ENCODE data around the gene SARDH. TPM values are rescaled to one million over a fixed set of nuclear protein-coding genes. Genes with fewer than 3 reads are reported as not detected.

SARDH gene
- total and polyA plus RNA-seq, 2 of the 13 experiments (the other 11 are each of a cell fraction or from before 2014, with no cell fraction given): 11.6 to 34.9 TPM

DNA sequence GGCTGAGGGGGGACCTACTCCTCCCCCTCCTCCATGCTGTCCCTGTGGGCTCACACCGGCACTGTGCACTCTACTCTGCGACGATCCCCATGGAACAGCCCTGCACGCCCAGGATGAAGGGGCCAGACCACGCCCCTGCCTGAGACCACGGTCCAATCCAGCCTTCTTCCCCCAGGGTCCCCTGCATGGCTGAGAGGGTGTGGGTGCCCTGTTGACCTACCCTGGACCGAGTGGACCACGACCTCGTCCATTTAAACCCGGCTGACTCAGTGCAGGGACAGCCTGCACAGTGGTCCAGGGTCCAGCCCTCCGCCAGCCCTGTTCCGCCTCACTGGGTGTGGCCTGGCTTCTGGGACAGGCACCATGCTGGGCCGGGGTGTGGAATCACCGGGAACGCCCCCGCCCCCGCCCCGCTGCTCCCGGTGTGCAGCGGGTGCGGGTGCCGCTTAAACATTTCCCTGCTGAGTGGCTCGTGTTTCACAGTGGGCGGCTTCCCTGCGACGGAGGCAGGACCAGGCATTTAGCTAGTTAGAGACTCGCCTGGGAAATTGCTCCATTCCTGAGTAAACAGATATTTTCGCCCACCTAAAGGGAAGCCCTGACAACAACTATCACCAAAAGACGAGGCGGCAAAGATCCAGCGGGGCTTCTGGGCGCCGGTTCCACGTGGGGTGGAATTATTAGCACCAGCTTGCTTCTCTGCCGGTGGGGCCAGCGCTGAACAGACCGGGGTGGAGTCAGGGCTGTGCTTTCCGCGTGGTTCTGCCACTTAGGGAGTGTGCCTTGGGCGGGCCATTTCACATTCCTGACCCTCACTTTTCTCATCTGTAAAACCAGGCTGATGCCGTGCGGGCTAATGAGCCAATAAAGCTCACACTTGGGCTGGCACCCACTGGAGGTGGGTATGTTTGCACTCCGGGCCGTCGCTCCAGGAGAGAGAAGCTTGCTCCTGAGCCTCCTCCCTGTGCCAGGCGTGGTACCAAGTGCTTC is 79.4 kb downstream of the SARDH start (continued):
- TF ChIP-seq, protein P1, sequence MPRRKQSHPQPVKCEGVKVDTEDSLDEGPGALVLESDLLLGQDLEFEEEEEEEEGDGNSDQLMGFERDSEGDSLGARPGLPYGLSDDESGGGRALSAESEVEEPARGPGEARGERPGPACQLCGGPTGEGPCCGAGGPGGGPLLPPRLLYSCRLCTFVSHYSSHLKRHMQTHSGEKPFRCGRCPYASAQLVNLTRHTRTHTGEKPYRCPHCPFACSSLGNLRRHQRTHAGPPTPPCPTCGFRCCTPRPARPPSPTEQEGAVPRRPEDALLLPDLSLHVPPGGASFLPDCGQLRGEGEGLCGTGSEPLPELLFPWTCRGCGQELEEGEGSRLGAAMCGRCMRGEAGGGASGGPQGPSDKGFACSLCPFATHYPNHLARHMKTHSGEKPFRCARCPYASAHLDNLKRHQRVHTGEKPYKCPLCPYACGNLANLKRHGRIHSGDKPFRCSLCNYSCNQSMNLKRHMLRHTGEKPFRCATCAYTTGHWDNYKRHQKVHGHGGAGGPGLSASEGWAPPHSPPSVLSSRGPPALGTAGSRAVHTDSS (CRISPR knock-in tag; conservative IDR thresholded peaks at IDR 0.05): no peak
- TF ChIP-seq TBP (CRISPR knock-in tag; IDR thresholded peaks at IDR 0.05) (no peak), SP5 (CRISPR knock-in tag; IDR thresholded peaks at IDR 0.05; ENCODE audit: borderline replicate concordance, low read depth) (peak; percentile 65), ZBTB7A (CRISPR knock-in tag; IDR thresholded peaks at IDR 0.05) (peak; percentile 81), REL (CRISPR knock-in tag; conservative IDR thresholded peaks at IDR 0.05) (no peak), HNRNPH1 (optimal IDR thresholded peaks at IDR 0.05; ENCODE audit: low read depth, low read length) (no peak), ZFP82 (CRISPR knock-in tag; IDR thresholded peaks at IDR 0.05; ENCODE audit: borderline replicate concordance) (no peak), ZFY (CRISPR knock-in tag; IDR thresholded peaks at IDR 0.05) (0 out of 2 replicates have a peak, but pooled peaks have one; percentile 32), ERF (CRISPR knock-in tag; IDR thresholded peaks at IDR 0.05) (peak; percentile 83), ZMAT3 (CRISPR knock-in tag; conservative IDR thresholded peaks at IDR 0.05) (no peak), NCOA1 (CRISPR knock-in tag; IDR thresholded peaks at IDR 0.05) (no peak)
- TF ChIP-seq, protein P2, sequence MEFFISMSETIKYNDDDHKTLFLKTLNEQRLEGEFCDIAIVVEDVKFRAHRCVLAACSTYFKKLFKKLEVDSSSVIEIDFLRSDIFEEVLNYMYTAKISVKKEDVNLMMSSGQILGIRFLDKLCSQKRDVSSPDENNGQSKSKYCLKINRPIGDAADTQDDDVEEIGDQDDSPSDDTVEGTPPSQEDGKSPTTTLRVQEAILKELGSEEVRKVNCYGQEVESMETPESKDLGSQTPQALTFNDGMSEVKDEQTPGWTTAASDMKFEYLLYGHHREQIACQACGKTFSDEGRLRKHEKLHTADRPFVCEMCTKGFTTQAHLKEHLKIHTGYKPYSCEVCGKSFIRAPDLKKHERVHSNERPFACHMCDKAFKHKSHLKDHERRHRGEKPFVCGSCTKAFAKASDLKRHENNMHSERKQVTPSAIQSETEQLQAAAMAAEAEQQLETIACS (CRISPR knock-in tag; IDR thresholded peaks at IDR 0.05): no peak
- TF ChIP-seq, protein P3, sequence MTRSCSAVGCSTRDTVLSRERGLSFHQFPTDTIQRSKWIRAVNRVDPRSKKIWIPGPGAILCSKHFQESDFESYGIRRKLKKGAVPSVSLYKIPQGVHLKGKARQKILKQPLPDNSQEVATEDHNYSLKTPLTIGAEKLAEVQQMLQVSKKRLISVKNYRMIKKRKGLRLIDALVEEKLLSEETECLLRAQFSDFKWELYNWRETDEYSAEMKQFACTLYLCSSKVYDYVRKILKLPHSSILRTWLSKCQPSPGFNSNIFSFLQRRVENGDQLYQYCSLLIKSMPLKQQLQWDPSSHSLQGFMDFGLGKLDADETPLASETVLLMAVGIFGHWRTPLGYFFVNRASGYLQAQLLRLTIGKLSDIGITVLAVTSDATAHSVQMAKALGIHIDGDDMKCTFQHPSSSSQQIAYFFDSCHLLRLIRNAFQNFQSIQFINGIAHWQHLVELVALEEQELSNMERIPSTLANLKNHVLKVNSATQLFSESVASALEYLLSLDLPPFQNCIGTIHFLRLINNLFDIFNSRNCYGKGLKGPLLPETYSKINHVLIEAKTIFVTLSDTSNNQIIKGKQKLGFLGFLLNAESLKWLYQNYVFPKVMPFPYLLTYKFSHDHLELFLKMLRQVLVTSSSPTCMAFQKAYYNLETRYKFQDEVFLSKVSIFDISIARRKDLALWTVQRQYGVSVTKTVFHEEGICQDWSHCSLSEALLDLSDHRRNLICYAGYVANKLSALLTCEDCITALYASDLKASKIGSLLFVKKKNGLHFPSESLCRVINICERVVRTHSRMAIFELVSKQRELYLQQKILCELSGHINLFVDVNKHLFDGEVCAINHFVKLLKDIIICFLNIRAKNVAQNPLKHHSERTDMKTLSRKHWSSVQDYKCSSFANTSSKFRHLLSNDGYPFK (CRISPR knock-in tag; IDR thresholded peaks at IDR 0.05; ENCODE audit: borderline replicate concordance): no peak; the same call in 1 of the 2 replicates
- TF ChIP-seq, protein P4, sequence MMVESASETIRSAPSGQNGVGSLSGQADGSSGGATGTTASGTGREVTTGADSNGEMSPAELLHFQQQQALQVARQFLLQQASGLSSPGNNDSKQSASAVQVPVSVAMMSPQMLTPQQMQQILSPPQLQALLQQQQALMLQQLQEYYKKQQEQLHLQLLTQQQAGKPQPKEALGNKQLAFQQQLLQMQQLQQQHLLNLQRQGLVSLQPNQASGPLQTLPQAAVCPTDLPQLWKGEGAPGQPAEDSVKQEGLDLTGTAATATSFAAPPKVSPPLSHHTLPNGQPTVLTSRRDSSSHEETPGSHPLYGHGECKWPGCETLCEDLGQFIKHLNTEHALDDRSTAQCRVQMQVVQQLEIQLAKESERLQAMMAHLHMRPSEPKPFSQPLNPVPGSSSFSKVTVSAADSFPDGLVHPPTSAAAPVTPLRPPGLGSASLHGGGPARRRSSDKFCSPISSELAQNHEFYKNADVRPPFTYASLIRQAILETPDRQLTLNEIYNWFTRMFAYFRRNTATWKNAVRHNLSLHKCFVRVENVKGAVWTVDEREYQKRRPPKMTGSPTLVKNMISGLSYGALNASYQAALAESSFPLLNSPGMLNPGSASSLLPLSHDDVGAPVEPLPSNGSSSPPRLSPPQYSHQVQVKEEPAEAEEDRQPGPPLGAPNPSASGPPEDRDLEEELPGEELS (CRISPR knock-in tag; IDR thresholded peaks at IDR 0.05): peak; percentile 43; the same call in 1 of the 2 replicates
- TF ChIP-seq, protein P5, sequence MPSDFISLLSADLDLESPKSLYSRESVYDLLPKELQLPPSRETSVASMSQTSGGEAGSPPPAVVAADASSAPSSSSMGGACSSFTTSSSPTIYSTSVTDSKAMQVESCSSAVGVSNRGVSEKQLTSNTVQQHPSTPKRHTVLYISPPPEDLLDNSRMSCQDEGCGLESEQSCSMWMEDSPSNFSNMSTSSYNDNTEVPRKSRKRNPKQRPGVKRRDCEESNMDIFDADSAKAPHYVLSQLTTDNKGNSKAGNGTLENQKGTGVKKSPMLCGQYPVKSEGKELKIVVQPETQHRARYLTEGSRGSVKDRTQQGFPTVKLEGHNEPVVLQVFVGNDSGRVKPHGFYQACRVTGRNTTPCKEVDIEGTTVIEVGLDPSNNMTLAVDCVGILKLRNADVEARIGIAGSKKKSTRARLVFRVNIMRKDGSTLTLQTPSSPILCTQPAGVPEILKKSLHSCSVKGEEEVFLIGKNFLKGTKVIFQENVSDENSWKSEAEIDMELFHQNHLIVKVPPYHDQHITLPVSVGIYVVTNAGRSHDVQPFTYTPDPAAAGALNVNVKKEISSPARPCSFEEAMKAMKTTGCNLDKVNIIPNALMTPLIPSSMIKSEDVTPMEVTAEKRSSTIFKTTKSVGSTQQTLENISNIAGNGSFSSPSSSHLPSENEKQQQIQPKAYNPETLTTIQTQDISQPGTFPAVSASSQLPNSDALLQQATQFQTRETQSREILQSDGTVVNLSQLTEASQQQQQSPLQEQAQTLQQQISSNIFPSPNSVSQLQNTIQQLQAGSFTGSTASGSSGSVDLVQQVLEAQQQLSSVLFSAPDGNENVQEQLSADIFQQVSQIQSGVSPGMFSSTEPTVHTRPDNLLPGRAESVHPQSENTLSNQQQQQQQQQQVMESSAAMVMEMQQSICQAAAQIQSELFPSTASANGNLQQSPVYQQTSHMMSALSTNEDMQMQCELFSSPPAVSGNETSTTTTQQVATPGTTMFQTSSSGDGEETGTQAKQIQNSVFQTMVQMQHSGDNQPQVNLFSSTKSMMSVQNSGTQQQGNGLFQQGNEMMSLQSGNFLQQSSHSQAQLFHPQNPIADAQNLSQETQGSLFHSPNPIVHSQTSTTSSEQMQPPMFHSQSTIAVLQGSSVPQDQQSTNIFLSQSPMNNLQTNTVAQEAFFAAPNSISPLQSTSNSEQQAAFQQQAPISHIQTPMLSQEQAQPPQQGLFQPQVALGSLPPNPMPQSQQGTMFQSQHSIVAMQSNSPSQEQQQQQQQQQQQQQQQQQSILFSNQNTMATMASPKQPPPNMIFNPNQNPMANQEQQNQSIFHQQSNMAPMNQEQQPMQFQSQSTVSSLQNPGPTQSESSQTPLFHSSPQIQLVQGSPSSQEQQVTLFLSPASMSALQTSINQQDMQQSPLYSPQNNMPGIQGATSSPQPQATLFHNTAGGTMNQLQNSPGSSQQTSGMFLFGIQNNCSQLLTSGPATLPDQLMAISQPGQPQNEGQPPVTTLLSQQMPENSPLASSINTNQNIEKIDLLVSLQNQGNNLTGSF (CRISPR knock-in tag; IDR thresholded peaks at IDR 0.05): no peak
